ENCODE results near the gene MARK1.

DNA sequence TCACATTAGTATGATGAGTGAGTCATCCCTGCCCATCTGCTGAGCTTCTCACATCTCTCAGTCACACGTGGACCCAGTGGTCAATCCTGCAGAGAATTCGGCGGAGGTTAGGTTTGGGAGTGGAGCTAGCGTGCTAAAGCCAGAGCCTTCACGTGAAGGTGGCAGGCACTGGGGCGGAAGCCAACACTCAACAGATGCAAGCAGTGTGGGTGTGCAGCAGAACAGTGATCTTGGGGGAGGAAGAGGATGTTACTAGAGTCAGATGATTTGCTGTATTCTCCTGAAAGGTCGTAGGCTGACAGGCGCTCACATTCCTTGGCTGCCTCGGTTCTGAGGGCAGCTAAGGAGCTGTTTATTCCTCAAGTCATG, 168.9 kb downstream of the MARK1 start:
- TF ChIP-seq GABPA (IDR thresholded peaks at IDR 0.05; ENCODE audit: low read depth) = no peak
- TF ChIP-seq TAF1 (IDR thresholded peaks at IDR 0.05; ENCODE audit: borderline replicate concordance, low read depth, low read length) = no peak
- no peak for TF ChIP-seq TEAD4 (IDR thresholded peaks at IDR 0.05; ENCODE audit: borderline replicate concordance, insufficient read depth)
- TF ChIP-seq, protein P1, sequence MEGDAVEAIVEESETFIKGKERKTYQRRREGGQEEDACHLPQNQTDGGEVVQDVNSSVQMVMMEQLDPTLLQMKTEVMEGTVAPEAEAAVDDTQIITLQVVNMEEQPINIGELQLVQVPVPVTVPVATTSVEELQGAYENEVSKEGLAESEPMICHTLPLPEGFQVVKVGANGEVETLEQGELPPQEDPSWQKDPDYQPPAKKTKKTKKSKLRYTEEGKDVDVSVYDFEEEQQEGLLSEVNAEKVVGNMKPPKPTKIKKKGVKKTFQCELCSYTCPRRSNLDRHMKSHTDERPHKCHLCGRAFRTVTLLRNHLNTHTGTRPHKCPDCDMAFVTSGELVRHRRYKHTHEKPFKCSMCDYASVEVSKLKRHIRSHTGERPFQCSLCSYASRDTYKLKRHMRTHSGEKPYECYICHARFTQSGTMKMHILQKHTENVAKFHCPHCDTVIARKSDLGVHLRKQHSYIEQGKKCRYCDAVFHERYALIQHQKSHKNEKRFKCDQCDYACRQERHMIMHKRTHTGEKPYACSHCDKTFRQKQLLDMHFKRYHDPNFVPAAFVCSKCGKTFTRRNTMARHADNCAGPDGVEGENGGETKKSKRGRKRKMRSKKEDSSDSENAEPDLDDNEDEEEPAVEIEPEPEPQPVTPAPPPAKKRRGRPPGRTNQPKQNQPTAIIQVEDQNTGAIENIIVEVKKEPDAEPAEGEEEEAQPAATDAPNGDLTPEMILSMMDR (IDR thresholded peaks at IDR 0.05) = no peak
- no peak for TF ChIP-seq YY1 (IDR thresholded peaks at IDR 0.05; ENCODE audit: low read depth)
- TF ChIP-seq, protein P2, sequence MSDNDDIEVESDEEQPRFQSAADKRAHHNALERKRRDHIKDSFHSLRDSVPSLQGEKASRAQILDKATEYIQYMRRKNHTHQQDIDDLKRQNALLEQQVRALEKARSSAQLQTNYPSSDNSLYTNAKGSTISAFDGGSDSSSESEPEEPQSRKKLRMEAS (IDR thresholded peaks at IDR 0.05; ENCODE audit: low read depth) = no peak
- TF ChIP-seq EP300 (IDR thresholded peaks at IDR 0.05; ENCODE audit: borderline replicate concordance in 1 of 2, low read depth in 1 of 2, low read length in 1 of 2) = no peak
- TF ChIP-seq, protein P3, sequence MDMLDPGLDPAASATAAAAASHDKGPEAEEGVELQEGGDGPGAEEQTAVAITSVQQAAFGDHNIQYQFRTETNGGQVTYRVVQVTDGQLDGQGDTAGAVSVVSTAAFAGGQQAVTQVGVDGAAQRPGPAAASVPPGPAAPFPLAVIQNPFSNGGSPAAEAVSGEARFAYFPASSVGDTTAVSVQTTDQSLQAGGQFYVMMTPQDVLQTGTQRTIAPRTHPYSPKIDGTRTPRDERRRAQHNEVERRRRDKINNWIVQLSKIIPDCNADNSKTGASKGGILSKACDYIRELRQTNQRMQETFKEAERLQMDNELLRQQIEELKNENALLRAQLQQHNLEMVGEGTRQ (IDR thresholded peaks at IDR 0.05; ENCODE audit: borderline replicate concordance, low read depth, low read length) = no peak
- TF ChIP-seq, protein P4, sequence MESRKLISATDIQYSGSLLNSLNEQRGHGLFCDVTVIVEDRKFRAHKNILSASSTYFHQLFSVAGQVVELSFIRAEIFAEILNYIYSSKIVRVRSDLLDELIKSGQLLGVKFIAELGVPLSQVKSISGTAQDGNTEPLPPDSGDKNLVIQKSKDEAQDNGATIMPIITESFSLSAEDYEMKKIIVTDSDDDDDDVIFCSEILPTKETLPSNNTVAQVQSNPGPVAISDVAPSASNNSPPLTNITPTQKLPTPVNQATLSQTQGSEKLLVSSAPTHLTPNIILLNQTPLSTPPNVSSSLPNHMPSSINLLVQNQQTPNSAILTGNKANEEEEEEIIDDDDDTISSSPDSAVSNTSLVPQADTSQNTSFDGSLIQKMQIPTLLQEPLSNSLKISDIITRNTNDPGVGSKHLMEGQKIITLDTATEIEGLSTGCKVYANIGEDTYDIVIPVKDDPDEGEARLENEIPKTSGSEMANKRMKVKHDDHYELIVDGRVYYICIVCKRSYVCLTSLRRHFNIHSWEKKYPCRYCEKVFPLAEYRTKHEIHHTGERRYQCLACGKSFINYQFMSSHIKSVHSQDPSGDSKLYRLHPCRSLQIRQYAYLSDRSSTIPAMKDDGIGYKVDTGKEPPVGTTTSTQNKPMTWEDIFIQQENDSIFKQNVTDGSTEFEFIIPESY (IDR thresholded peaks at IDR 0.05; ENCODE audit: borderline replicate concordance, low read depth) = no peak
- no peak for TF ChIP-seq POLR2AphosphoS5 (IDR thresholded peaks at IDR 0.05; ENCODE audit: low read depth, low read length)
- TF ChIP-seq, protein P5, sequence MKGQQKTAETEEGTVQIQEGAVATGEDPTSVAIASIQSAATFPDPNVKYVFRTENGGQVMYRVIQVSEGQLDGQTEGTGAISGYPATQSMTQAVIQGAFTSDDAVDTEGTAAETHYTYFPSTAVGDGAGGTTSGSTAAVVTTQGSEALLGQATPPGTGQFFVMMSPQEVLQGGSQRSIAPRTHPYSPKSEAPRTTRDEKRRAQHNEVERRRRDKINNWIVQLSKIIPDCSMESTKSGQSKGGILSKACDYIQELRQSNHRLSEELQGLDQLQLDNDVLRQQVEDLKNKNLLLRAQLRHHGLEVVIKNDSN (IDR thresholded peaks at IDR 0.05; ENCODE audit: borderline replicate concordance, low read depth) = no peak
- no peak for TF ChIP-seq EZH2phosphoT487 (IDR thresholded peaks at IDR 0.05; ENCODE audit: borderline replicate concordance, low read depth)
- no peak for TF ChIP-seq RFX5 (IDR thresholded peaks at IDR 0.05; ENCODE audit: low read length)
- TF ChIP-seq RAD21 (IDR thresholded peaks at IDR 0.05; ENCODE audit: low read length) = no peak

Measured in SK-N-SH (cell line).